GM20000 (cell line): Measurements from ENCODE around the gene GLP2R.
A peak's percentile ranks its signal among the peaks of the same experiment; 100 is the strongest.

ENCODE experiments used
- DNase-seq: peaks from one replicate; pipeline ENCODE4 v3.0.0; 2012; ENCODE audit warnings: low spot score
- TF ChIP-seq, protein P1 (sequence below): IDR thresholded peaks from 2 replicates; pipeline ENCODE4 v1.5.1; 2012; ENCODE audit warnings: mild to moderate bottlenecking, control low read depth; ENCODE audit errors: extremely low read depth, missing control alignments

Gene GLP2R

DNA sequence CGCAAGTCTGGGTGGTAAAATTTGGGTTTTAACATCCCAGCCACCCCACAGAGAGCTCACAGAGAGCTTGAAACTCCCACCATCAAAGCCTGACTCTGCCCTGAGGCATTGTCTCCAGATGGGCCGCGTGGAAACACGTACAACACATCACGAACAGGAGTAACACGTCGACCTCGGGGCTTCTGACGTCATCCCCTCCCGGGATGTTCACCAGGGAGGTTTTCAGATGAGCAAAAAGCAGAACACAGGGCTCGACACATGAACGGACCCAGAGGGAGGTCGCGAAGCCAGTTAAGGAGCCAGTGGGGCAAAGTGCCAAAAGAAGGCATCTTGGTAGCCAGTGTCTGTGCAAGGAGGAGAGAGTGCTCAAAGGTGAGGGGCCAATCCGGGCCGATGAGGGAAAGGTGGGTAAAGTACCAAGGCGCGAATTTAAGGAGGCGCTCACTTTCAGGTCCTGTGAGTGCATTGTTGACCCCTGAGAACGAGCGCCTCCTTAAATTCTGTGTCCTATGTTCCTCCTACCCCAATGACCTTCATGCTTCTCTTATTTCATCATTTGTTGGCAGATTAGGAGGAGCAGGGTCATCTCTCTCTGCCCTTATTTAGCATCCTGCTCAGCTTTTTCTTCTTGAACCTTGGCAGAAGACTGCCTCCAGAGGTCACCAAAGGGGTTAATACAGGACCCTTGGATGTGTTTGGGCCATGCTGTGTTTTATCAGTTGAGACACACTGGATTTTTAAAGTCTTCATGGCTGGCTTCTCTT, 73.7 kb downstream of the GLP2R start:
- TF ChIP-seq, protein P1, sequence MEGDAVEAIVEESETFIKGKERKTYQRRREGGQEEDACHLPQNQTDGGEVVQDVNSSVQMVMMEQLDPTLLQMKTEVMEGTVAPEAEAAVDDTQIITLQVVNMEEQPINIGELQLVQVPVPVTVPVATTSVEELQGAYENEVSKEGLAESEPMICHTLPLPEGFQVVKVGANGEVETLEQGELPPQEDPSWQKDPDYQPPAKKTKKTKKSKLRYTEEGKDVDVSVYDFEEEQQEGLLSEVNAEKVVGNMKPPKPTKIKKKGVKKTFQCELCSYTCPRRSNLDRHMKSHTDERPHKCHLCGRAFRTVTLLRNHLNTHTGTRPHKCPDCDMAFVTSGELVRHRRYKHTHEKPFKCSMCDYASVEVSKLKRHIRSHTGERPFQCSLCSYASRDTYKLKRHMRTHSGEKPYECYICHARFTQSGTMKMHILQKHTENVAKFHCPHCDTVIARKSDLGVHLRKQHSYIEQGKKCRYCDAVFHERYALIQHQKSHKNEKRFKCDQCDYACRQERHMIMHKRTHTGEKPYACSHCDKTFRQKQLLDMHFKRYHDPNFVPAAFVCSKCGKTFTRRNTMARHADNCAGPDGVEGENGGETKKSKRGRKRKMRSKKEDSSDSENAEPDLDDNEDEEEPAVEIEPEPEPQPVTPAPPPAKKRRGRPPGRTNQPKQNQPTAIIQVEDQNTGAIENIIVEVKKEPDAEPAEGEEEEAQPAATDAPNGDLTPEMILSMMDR = no peak
- no peak for DNase-seq

DNA sequence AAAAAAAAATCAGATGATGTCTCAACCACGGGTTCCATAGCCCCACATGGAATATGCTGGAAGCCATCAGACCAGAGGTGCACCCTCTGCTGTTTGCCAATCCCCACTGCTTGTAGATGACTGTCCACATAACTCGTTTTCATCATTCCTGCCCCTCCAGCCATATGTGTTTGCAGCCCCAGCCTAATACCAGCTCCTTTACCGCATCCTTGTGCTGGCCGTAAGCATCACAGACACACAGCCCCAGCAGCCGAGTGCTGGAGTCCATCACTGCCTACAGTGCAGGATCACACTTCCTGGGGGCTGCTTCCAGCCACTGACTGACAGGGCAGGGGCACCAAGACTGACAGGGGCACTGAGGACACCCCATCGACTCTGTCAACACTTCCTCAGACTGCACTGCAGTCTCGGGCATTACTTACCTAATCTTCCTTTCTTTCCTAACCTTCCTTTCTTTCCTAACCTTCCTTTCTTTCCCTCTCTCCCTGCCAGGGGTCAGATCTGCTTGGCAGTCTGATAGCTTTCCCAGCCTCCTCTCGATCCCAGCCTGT, 74.4 kb downstream of the GLP2R start:
- no peak for DNase-seq
- TF ChIP-seq, protein P1 = no peak

DNA sequence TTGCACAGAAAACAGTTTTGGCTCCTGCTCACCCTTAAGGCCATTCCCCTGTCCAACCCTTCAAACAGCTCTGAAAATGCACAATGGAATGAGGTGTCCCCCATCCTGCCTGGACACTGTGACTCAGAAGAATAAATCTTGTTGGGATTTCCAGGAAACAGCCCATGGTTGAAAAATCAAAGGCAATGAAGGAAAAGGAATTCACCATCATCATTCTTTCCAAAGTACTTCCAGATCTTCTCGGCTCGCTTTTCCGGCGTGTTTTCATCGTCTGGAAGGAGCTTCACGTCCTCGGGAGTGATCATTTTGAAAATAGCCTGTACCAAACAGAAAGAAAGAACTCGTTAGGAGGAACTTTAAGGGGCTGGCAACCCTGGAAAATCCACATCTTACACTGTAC, 75.1 kb downstream of the GLP2R start:
- no peak for DNase-seq
- TF ChIP-seq, protein P1 = no peak

DNA sequence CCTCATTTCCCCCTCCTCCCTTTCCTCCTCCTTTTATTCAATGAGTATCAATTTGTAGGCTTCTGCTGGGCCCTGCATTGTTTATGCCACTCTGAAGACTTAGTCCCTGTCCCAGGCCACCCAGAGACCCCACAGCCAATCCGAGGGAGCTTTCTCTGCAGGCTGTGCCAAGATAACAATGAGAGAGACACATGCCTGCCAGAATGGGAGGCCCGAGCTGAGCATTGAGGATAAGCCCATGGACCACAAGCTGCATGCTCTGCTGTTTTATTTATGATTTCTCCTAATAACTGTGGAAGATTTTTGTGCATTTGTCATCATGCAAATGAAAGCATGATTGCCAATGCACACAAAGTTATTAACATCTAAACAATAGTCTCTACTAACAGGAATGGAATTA, 76.4 kb downstream of the GLP2R start:
- no peak for DNase-seq
- TF ChIP-seq, protein P1 = no peak

DNA sequence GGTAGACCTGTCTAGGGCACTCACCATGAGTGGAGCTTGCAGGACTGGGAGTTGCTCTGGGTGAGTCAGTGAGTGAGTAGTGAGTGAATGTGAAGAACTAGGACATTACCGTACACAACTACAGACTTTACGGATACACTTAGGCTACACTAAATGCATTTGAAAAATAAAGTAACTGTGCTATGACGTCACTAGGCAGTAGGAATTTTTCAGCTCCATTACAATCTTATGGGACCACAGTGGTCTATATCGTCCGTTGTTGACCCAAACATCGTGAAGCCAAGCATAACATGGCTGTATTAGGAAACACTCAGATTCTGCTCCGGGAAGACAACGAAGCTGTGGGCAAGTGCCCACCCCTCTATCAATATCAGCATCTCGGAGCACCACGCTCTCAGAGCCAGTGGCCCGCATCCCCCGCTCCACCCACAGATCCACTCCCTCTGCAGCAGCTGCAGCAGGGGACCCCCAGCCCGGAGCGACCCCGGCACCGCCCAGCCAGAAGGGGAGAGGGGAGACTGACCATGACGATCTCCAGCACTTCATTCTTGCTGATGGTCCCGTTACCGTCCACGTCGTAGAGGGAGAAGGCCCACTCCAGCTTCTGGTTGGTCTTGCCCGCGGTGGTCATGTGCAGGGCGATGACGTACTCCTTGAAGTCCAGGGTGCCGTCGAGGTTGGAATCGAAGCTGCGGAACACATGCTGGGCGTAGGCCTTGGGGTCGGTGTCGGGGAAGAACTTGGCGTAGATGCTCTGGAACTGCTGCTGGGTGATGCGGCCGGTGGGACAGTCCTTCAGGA, 78.8 kb downstream of the GLP2R start:
- no peak for DNase-seq
- TF ChIP-seq, protein P1 = no peak

DNA sequence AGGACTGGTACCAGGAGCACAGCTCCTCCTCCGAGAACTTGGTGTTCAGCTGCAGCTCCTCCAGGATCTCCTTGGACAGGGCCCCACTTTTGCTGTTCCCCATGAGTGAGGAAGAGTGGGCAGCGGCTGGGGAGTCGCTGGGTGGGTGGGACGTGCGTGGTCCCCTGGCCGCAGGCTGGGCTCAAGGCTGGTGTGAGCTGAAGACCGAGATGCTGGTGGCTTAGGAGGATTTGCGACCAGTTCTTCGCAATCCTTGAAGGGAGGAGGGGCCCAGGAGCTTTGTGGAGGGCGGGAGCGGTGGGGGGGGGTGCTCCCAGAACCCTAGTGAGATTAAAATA, 79.3 kb downstream of the GLP2R start, which contains the start of gene RCVRN:
TSS of gene RCVRN (minus strand) at position 194 of the 338 bp plus-strand sequence. CDS start at position 103, 91 bp downstream.
- no peak for DNase-seq
- TF ChIP-seq, protein P1 = no peak

DNA sequence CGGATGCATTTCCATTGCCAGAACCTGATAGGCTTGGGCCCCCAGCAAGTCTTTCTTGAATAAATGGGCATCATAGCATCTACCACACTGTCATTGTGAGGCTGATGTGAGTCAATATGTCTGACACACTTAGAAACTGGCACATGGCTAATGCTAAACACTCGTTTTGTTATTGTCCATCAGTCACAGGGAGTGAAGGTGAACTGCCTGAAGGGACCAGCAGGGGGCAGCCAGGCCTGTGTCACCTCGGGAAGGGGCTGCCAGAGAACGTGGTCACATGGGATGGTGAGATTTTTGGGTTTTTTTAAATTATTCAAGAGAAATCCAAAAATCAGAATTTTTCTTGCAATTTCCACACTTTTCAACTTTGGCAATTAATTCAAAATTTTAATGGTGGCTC, 80.2 kb downstream of the GLP2R start:
- DNase-seq = peak; percentile 81
- TF ChIP-seq, protein P1 = peak; percentile 82
